ENCODE data around the gene CETN1. TPM values are rescaled to one million over a fixed set of nuclear protein-coding genes. Genes with fewer than 3 reads are reported as not detected.

Gene CETN1
- not detected for total RNA-seq (2021; fragmentation: NEBNext Ultra II Directional; extraction: Animal tissue kit (Norgen Biotek cat#: 25700))
- long read RNA-seq, result 0 reads

DNA sequence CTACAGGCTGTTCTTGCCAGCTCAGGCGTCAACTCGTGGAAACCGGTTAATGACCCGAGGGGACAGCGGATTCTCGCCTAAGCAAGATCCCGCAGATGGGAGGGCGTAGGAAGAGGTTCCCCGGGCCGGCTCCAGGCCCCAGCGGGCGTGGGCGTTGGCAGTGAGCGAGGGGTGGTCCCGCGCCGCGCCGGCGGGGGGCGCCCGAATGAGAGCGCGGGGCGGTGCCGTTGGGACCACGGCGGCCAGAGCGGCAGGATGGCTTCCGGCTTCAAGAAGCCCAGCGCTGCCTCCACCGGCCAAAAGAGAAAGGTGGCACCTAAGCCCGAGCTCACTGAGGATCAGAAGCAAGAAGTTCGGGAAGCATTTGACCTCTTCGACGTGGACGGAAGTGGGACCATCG, at the start of gene CETN1:
CETN1 (plus strand) TSS at position 227 of the 400 bp plus-strand sequence; CDS start at position 256, 29 bp downstream.
- Mint-ChIP-seq H3K27me3 (ENCODE audit: insufficient read depth) (peaks cover 25% of the 10 kb centered on the region), H3K36me3 (ENCODE audit: low read depth) (no peaks in the 10 kb centered on the region), H3K27ac (no peak within 1 kb of the TSS), H3K4me3 (no peak within 1 kb of the TSS), H3K4me1 (ENCODE audit: low read depth) (no peaks in the 10 kb centered on the region), H3K9me3 (no peaks in the 10 kb centered on the region)
- no peak for DNase-seq
- TF ChIP-seq, protein P1, sequence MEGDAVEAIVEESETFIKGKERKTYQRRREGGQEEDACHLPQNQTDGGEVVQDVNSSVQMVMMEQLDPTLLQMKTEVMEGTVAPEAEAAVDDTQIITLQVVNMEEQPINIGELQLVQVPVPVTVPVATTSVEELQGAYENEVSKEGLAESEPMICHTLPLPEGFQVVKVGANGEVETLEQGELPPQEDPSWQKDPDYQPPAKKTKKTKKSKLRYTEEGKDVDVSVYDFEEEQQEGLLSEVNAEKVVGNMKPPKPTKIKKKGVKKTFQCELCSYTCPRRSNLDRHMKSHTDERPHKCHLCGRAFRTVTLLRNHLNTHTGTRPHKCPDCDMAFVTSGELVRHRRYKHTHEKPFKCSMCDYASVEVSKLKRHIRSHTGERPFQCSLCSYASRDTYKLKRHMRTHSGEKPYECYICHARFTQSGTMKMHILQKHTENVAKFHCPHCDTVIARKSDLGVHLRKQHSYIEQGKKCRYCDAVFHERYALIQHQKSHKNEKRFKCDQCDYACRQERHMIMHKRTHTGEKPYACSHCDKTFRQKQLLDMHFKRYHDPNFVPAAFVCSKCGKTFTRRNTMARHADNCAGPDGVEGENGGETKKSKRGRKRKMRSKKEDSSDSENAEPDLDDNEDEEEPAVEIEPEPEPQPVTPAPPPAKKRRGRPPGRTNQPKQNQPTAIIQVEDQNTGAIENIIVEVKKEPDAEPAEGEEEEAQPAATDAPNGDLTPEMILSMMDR (IDR thresholded peaks at IDR 0.05), result no peak

DNA sequence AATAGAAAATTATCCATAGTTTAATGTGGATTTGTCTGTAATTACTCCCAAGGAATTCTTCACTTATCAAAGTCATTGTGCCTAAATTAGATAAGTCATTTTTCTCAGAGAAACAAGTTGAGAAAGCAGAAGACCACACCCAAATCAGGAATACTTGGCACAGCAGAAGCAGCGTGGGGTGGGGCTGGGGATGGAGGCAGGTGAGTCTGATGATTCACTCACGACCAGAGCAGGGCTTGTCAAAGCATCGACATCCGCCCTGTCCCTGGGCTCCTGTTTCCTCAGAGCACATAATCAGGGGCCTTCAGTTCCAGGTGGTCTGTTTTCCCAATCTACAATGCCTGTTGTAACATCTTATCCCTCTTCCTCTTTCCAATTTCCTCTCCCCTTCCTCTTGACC, 48.2 kb upstream of the CETN1 start:
- no peaks in the 10 kb centered on the region for H3K9me3 Mint-ChIP-seq

DNA sequence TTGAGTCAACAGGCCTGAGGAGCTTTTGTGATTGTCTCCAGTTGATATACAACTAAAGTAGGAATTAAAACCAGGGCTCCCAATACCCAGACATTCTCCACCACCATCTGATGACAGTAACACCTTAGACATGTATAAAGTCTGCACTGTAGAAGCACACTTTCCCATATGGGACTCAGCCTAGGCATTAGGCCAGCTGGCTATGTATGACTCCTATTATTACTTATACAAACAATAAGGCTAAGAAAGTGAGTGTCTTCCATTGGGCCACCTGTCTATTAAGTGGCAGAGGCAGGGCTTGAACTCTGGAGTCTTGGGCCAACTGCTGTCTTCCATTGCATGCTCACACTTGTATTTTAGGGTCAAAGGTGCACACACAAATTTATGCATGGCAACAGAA, 47.5 kb upstream of the CETN1 start:
- Mint-ChIP-seq H3K27me3 (ENCODE audit: insufficient read depth) (peaks cover 32% of the 10 kb centered on the region), H3K36me3 (ENCODE audit: low read depth) (no peaks in the 10 kb centered on the region), H3K4me1 (ENCODE audit: low read depth) (no peaks in the 10 kb centered on the region), H3K9me3 (no peaks in the 10 kb centered on the region), H3K27ac (no peak overlapping the region), H3K4me3 (no peak overlapping the region)
- DNase-seq, result no peak
- TF ChIP-seq, protein P1 (IDR thresholded peaks at IDR 0.05), result no peak

More for the DNA sequence above, 48.2 kb upstream of the CETN1 start:
- H3K4me3 Mint-ChIP-seq, result no peak overlapping the region
- H3K36me3 Mint-ChIP-seq (ENCODE audit: low read depth), result no peaks in the 10 kb centered on the region
- no peak overlapping the region for H3K27ac Mint-ChIP-seq
- TF ChIP-seq, protein P1 (IDR thresholded peaks at IDR 0.05), result no peak
- H3K4me1 Mint-ChIP-seq (ENCODE audit: low read depth), result peaks cover 6% of the 10 kb centered on the region; the same call in 1 of the 2 replicates
- H3K27me3 Mint-ChIP-seq (ENCODE audit: insufficient read depth), result peaks cover 32% of the 10 kb centered on the region
- DNase-seq, result no peak

DNA sequence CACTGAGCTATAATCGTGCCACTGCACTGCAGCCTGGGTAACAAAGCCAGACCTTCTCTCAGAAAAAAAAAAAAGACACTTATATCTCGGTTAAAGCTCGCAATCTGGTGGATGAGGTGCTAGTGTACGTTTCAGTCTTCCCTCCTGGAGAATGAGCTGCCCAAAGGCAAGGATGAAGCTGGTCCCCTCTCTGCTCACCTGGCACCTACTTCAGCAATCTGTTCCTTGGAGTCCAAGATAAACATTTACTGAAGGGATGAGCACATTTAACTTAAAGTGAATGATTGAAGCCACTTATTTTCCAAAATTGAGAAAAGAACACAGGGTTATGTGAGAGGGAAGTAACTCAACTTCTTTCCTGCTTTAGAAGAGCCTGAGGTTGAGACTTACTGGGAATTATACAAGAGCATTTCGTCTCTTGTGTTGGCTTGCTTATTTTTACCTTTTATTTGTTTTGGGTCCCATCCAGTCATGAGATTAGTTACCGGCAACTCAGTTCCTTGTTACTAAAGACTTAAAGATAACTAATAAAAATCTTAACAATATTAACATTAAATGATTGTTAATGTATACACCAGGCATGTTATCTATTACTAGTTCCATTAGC, 46.1 kb upstream of the CETN1 start:
- Mint-ChIP-seq H3K4me3 (no peak overlapping the region), H3K27me3 (ENCODE audit: insufficient read depth) (peaks cover 23% of the 10 kb centered on the region), H3K9me3 (no peaks in the 10 kb centered on the region), H3K4me1 (ENCODE audit: low read depth) (no peaks in the 10 kb centered on the region), H3K36me3 (ENCODE audit: low read depth) (no peaks in the 10 kb centered on the region), H3K27ac (no peak overlapping the region)
- no peak for DNase-seq
- TF ChIP-seq, protein P1 (IDR thresholded peaks at IDR 0.05), result no peak

DNA sequence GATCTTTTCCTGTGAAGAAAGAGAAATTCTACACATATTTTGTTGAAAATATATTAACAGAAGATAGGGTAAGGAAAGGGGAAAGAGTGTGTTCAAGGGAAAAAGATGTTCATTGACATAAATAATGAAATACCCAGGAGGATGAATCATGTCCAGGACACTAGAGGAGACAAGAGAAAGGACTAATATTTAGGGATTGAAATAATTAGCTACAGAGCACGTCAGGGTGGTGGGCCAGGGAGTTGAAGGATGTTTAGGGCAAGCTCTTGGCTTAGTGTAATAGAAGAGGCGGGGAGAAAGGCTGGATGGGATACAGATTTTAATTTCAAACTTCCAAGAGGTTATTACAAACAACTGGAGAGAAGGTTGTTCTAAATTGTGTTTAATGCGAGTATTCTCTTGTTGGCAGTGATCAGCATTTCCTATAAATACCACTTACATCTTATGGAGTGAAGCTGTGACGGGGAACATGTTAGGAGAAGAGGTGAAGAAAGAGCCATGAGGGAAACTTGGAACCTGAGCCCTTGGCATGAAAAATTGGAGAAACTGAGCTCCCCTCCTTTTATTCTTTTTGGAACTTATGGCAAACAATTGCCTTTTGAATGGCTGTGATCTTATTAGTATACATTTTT, 36.6 kb upstream of the CETN1 start:
- Mint-ChIP-seq H3K4me1 (ENCODE audit: low read depth) (no peaks in the 10 kb centered on the region), H3K27ac (no peak overlapping the region)

More for the DNA sequence above, 36.6 kb upstream of the CETN1 start:
- TF ChIP-seq, protein P1 (IDR thresholded peaks at IDR 0.05), result no peak
- Mint-ChIP-seq H3K4me3 (no peak overlapping the region), H3K36me3 (ENCODE audit: low read depth) (no peaks in the 10 kb centered on the region), H3K27me3 (ENCODE audit: insufficient read depth) (peaks cover 11% of the 10 kb centered on the region; the same call in 1 of the 2 replicates), H3K9me3 (no peaks in the 10 kb centered on the region)
- no peak for DNase-seq
